HPDE6-E6E7 (cell line): ENCODE measurements around the gene BNIP2.

ENCODE experiments used
- DNase-seq: peaks from one replicate; pipeline ENCODE4 v3.0.0; 2011; ENCODE audit warnings: missing footprints; ENCODE audit errors: extremely low spot score

Gene BNIP2

GRCh38 chr15:59636184-59636583 is 52.9 kb downstream of the BNIP2 start:
- no peak for DNase-seq

GRCh38 chr15:59632714-59633113 is 56.4 kb downstream of the BNIP2 start:
- peak; percentile 22 for DNase-seq

- peak; percentile 91 for DNase-seq
Measured at GRCh38 chr15:59622289-59622688, 66.8 kb downstream of the BNIP2 start.

- DNase-seq: no peak
Measured at GRCh38 chr15:59618406-59618805, 70.7 kb downstream of the BNIP2 start.

- DNase-seq: no peak
Measured at GRCh38 chr15:59616379-59616778, 72.7 kb downstream of the BNIP2 start.

- no peak for DNase-seq
Measured at GRCh38 chr15:59615661-59616060, 73.5 kb downstream of the BNIP2 start.

- no peak for DNase-seq
Measured at GRCh38 chr15:59614153-59614552, 75.0 kb downstream of the BNIP2 start.

- DNase-seq: peak; percentile 72
Measured at GRCh38 chr15:59611276-59612260, 77.6 kb downstream of the BNIP2 start, which contains the start of gene GCNT3. GCNT3 (plus strand) TSS chr15:59611783; CDS start chr15:59618239, 6,456 bp downstream.

GRCh38 chr15:59609730-59610712 is 79.1 kb downstream of the BNIP2 start:
- no peak for DNase-seq
